ENCODE results near the gene CYP26B1.

Gene CYP26B1

DNA sequence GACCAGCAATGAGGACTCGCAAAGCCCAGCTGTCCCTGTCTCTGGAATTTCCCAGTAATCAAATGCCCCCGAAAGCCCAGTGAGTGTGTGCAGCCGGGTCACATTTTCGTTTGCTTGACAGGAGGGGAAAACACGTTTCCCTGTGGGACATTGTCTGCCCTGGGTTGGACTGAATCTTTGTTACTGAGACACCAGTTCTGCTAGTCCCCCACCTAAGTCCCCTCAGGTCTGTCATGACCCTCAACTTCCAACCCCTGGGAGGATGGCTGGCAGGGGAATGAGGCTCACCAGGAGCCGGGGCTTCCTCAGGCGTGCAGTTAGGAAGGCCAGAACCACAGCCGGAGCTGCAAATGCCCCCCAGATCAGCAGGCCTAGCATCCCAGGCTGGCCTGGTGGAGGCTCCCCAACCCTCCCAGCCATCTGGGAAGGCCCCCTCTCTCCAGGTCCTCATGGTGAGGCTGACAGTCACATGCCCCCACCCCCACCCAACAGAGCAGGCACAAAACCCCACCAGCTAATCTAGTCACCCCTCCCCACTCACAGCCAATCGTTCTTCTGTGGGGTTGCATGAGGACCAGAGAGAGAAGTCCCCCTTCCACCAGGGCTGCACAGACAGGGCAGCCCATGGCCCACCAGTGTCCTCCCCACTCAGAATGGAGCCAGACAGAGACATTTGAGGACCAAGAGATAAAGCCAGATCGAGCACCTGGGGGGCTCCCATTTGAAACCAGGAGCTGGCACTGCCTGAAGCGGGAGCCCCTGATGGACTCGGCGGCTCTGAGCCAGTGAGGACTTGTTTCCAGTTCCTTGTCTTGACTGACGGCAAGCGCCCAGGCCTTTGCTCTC lies 33.6 kb downstream of the CYP26B1 start:
- in situ Hi-C loops (cut with HindIII; ENCODE audit: low sequenced_read_pairs): no loop called here

DNA sequence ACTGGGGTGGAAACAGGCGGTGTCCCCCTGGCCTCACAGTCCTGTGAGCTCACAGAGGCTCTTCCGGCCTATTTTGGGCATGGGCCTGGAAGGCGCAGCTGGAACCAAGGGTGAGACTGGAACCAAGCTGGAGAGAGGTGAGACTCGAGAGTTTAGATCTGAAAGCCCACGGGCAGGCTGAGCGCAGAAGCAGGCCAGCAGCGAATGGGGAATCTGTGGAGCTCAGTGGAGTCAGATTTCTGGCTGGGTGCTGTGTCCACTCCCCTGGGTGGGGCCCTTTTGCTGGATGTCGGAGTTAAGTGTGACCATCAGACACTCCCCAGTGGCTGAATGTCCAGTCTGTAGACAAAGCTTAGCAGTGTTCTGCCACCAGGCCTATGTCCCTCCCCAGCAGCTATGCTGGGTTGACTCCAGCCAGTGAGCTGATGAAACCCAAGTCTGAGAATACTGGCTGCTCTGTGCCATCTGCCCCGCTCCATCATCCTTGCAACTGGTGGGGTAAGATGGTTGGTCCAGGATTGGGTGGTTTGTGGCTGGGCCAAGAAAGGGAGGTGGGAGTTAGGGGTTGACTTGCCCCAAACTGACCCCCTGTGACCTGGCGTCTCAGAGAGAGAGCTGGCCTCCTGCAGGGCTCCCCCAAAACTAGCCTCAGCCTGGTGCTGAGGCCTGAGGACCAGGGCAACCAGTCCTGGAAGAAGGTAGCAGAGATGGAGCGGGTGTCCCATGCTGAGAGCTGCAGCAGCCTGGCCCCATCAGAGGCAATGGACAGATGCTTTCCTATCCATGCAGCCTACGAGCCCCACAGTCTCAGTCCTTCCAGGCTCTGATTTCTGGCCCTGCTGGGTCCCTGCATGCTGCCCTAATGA lies 34.4 kb downstream of the CYP26B1 start:
- in situ Hi-C loops (cut with HindIII; ENCODE audit: low sequenced_read_pairs): no loop called here

DNA sequence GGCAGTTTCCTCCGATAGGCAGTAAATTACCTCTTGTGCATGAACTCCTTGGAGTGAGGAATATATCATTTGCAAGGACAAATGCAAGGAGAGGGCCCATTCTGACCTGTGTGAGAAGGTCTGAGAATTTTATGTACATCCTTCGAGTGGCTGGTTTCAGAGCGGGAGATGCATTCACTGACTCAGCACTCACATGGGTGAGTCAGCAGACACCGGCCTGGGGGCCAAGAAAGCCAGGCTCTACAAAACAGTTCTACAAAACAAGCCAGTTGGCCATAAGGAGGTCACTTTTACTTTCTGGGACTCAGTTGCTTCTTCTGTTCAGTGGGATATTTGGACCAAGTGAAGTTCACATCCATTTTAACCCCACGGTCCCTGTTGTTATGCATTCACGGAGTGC lies 35.3 kb downstream of the CYP26B1 start:
- in situ Hi-C loops (cut with HindIII; ENCODE audit: low sequenced_read_pairs): no loop called here

DNA sequence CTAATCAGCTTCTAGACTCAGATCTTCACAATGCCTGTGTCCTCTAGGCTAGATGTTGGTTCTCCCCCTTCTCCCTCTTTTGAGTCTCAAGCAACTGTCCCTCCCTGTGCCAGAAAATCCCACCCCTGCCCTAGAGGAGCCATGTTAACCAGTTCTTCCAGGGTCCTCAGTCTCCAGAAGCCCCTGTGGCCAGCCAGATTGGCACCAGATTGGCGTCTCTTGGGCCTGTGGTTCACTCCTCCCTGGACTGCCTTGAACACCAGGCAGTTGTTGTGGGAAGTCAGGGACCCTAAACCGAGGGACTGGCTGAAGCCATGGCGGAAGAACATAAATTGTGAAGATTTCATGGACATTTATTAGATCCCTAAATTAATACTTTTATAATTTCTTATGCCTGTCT lies 36.6 kb downstream of the CYP26B1 start:
- in situ Hi-C loops (cut with HindIII; ENCODE audit: low sequenced_read_pairs): no loop called here

DNA sequence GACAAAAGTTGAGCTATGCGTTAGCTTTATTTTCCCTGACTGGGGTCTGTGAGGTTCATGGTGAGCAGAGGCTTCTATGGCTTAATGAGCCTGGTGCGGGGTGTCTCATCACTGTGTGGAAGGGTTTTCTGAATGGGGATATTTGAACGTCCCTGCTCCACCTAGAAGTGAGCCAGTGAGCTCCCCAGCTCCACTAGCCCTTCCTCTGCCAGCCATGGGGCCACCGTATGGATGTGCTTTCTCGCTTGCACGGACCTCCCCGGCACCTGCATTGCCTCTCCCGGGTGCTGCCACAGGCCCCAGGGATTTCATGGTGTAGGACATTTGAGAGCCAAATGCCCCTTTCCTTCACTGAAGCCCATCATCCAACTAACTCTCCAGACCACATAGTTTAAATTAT lies 37.8 kb downstream of the CYP26B1 start:
- in situ Hi-C loops (cut with HindIII; ENCODE audit: low sequenced_read_pairs): no loop called here

DNA sequence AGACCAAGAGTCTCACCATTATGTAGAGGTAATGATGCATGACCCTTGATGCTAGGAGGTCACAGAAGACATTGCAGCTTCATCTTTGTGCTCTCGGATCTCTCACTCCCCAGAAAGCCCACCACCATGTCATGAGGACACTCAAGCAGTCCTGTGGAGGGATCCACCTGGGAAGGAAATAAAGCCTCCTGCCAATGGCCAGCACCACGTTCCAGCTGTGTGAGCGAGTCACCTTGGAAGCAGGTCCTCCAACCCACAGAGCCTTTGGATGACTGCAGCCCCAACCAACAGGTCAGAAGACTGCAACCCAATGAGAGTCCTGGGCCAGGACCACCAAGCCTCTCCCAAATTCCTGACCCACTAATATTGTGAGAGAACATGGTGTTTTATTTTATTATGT lies 38.4 kb downstream of the CYP26B1 start:
- in situ Hi-C loops (cut with HindIII; ENCODE audit: low sequenced_read_pairs): no loop called here

DNA sequence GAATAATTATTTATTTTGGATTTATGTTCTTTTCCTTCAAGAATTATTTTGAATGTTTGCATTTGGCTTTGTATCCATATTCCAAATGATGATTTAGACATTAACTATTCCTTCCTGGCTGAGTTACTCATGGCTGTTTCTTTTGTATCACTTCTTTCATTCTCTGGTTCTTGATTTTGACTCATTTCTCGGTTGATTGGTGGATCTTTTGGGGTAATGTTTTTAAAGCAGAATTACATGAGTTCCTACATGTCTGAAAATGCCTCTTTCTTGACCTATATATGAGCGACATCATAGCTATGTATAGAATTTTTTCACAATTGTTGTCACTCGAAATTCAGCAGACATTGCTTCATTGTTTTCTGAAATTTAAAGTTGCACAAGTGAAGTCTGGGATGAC lies 39.5 kb downstream of the CYP26B1 start:
- in situ Hi-C loops (cut with HindIII; ENCODE audit: low sequenced_read_pairs): no loop called here

DNA sequence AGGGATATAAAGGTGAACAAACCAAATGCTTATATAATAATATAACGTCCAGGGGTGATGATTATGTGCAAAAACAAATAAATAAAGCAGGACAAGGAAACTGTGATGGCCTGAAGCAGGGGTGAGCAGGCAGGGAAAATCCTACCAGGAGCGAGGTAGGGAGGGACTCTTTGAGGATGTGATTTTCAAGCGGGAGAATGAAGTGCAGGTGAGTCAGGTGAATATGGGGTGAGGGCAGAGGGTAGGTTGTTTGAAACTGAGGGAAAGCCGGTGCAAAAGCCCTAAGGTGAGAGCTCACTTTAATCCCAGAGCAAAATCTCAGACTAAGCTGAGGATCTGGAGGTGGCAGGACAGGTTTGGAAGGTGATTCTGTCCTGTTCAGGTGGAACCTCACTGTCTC lies 40.7 kb downstream of the CYP26B1 start:
- in situ Hi-C loops (cut with HindIII; ENCODE audit: low sequenced_read_pairs): no loop called here

DNA sequence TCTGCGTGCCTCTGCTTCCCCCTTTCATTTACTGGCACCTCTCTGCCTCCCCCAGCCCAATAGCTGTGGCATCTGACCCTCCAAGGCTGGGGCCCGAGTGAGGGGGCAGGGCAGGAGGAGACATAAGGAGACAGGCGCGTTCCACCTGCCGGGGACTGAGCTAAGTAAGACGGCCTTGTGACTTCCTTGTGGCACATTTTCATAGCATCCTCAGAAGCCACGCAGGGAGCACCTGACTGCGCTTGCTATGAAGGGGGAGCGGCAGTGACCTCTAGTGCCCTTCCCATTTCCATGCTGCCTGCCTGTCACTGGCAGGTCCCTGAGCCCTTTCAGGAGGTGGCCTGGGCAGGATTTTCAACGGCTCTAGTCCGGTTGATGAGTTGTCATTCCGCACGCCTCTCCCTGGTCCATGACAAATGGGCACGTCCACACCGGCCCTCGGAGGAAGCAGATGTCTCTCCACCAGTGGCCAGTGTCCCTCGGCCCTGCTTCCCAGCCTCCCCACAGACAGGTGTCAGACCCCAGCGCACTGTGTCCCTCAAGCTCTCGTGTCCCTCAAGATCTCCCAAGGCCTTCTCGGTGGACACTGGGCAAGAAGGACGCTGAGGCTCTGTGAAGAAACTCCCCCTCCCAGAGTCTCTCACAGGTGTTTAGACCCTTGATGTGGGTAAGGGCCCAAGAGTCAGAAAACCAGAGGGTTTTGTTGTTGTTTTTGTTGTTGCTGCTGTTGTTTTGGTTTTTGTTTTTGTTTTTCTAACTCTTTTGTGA lies 42.7 kb downstream of the CYP26B1 start:
- in situ Hi-C loops (cut with HindIII; ENCODE audit: low sequenced_read_pairs): no loop called here

DNA sequence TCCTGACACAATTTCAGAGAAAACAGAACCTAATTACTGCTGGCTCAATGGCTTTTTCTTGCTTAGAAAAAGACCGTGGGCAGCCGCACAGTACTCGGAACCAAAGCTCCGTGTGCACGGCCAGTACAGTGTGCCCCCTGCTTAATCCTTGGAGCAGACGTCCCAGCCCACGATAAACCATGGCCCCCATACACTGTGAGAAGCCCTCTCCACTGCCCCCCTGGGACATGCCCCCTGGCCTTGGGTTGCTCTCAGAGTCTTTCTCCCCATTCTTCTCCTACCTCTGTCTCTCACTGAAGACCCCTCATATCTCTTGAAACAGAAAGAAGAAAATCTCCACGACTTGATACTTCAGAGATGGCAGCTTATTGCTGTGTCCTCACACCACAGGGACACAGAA lies 44.0 kb downstream of the CYP26B1 start:
- in situ Hi-C loops (cut with HindIII; ENCODE audit: low sequenced_read_pairs): no loop called here

DNA sequence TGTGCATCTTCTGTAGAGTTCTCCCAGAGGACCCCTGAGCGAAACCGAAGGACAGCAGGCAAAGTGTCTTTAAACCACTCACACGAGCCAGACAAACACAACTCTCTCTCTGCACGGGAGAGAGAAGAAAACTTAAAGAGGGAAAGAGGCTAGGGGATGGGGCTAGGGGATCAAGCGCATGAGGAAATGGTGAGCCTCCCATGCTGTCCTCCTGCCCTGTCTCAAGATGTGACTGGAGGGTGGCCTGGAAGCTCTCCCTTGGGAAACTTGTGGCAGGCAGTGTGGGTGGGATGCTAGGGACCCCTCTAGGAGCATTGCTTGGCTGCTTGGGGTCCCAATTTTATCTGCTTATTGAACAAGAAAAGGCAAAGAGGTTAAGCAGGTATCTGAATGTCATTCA lies 44.5 kb downstream of the CYP26B1 start:
- in situ Hi-C loops (cut with HindIII; ENCODE audit: low sequenced_read_pairs): no loop called here

DNA sequence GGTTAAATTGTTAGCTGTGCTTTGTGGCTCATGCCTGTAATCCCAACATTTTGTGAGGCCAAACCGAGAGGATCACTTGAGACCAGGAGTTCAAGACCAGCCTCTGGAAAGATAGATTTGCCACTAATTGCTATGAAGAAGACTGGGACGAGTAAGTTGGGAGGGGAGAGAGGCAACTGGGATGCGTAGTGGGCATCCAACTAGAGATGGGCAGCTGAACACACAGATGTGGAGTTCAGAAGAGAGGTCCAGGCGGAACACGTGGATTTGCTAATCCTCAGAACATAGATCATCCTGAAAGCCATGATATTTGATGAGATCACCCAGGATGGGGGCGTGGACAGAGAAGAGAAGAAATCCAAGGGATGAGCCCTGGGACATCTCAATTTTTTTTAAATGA lies 48.7 kb downstream of the CYP26B1 start:
- in situ Hi-C loops (cut with HindIII; ENCODE audit: low sequenced_read_pairs): no loop called here

DNA sequence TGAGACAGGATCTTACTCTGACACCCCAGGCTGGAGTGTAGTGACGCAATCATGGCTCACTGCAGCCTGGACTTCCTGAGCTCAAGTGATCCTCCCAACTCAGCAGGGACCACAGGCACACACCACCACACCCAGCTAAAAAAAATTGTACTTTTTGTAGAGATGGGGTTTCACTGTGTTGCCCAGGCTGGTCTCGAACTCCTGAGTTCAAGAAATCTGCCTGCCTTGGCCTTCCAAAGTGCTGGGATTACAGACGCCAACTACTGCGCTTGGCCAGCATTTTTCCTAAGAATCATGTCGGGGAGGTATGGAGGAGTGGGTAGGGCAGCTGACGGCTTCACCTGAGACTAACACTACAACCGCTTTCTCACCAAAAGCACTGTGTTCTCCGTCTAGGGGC lies 50.4 kb downstream of the CYP26B1 start:
- in situ Hi-C loops (cut with HindIII; ENCODE audit: low sequenced_read_pairs): no loop called here

DNA sequence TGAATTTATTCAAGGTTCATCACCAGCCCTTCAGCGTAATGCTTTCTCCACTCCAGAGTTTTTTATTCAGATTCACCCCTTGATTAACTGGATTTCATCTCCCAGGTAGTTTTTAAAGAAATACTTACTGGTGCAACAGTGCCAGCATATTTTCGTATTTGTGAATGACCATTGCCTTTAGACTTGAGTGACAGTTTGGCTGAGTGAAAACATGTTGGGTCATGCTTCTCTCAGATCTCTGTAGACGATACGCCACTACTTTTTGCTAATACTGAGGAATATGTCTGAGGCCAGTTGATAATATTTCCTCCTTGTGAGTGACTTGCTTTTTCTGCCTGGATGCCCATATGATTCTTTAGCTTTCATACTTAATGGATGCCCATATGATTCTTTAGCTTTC lies 51.5 kb downstream of the CYP26B1 start:
- in situ Hi-C loops (cut with HindIII; ENCODE audit: low sequenced_read_pairs): no loop called here

DNA sequence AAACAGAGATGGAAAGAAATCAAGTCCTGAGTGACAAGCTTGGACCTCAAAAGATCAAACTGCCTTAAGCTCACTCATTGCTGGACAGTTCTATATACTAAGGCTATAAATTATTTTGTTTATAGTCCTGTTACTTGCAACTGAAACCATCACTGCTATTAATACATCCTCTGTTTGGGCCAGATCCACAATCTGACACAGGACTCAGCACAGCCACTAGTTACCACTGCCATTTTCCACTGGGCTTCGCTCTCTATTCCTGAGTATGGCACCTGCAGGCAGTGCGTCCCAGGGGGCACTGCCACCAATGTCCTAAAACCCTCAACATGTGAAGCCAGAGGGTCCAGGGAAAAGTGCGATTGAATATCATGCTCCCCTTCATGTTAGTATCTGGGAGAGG lies 52.3 kb downstream of the CYP26B1 start:
- in situ Hi-C loops (cut with HindIII; ENCODE audit: low sequenced_read_pairs): no loop called here

DNA sequence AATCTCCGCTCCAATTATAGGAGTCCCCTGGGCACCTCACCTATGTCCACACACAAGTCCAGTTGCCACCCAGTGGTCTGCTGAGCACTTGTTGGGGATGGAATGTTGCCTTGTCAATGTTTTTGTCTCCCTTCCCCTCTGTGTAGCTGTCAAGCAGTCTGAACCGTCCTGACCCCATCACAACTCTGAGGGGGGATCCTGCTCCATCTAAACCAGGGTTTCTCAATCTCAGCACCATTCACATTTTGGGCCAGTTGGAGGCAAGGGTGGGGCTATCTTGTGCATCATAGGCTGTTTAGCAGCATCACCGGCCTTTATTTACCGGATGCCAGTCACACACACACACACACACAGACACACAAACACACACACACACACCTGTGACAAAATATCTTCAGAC lies 53.0 kb downstream of the CYP26B1 start:
- in situ Hi-C loops (cut with HindIII; ENCODE audit: low sequenced_read_pairs): no loop called here

DNA sequence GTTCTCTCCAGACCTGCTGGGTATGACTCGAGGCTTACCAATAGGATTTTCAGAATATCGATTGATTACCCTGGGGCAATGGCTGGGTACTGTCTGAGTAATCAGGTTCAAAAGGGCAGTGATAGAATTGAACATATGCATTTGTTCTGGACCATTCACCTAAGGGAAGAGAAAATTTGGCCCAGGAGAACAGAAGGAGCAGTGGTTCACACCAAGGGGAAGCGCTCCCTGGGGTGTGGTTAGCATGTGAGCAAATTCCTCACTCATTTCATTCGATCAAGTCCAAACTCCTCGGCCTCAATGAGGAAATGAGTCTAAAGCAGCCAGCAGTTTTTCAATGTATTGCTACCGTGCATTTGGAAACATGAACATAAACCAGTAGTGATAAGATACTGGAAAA lies 55.6 kb downstream of the CYP26B1 start:
- in situ Hi-C loops (cut with HindIII; ENCODE audit: low sequenced_read_pairs): no loop called here

DNA sequence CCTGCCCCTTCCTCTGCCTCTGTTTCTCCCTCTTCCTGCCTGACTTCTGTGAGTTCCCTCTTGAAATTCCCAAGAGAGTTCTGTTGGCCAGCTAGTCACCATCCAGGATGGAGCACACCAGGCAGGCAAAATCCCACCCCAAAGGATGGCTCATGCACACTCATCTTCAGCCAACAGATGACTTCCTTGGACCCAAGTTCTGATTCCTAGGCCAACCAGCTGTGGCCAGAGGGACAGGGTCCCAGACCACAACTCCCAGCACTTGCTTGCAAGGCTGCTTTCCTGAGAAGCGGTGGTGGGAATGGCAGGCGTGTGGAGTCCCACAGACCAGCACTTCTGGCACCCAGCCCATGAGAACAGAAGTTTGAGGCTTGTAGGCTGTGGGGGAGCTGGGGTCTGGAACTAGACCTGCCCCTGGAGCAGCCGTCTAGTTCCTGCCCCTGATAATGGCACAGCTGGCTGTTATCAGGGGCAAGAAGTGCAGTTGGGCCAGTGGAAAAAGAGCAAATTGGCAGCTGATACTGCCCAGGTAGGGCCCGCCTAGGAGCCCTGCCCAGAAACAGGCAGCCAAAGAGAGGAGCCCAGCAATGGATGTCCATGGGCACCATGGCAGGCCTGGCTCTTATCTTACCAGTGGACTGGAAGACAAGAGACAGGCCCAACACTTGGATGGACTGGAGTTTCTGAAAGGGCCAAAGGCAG lies 56.7 kb downstream of the CYP26B1 start:
- in situ Hi-C loops (cut with HindIII; ENCODE audit: low sequenced_read_pairs): no loop called here

DNA sequence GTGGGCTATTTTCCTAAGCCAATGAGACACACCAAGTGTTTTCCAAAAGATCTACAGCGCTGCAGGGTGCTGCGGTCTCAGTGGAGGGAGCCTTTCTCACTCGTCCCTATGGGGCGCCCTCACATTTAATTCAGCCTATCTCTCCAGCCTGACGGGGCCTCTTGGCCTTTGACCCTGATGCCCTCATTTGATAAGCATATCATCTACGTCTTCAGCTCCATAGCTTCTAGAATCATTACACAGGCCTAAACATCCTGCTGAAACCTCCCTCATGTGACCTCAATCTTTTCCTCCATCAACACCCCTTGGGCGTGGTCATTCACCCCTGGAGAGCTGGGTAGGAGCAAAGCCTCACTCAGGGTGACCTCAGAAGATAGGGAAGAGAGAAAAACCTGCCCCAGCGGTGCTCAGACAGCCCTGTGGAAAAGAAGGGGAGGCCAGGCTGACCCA lies 57.4 kb downstream of the CYP26B1 start:
- in situ Hi-C loops (cut with HindIII; ENCODE audit: low sequenced_read_pairs): no loop called here

DNA sequence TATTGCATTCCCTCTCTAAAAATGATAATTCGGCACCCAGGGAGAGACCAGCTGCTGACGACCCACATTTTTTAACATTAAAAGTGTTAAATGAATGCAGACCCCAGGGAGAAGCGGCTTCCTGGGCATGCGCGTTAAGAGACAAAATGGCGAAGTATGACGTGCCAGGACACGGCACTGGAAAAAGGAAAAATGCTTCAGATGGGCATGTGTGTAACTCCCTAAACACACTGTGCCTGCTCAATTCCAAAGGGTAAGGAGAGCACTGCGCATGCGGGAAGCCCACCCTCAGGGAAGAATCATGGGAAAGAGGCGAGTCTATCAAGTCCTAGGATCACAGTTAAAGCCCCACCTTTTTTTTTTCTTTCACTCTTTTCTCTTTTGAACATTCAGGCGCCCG lies 58.1 kb downstream of the CYP26B1 start:
- in situ Hi-C loops (cut with HindIII; ENCODE audit: low sequenced_read_pairs): no loop called here

DNA sequence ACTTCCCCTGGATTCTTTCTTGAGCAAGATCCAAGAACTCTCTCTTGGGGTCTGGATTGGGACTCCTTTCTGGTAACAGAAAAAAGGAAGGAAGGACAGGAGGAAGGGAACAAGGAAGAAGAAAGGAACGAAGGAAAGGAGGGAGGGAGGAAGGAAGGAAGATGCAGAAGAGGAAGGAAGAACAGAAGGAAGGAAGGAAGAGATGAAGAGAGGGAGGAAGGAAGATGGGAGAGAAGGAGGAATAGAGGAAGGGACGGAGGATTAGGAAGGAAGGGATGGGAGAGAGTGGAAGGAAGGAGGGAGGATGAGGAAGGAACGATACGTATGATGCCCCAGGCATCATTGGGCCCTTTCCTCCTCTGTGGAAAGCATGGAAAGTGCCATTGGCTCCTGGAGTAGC lies 58.6 kb downstream of the CYP26B1 start:
- in situ Hi-C loops (cut with HindIII; ENCODE audit: low sequenced_read_pairs): no loop called here
